ENCODE data around the gene ADIRF. TPM values are rescaled to one million over a fixed set of nuclear protein-coding genes. Genes with fewer than 3 reads are reported as not detected.
A peak's percentile ranks its signal among the peaks of the same experiment; 100 is the strongest.

Gene ADIRF
- total and polyA plus RNA-seq, 9 of the 15 experiments (the other 6 are each of a cell fraction or from before 2014, with no cell fraction given): 0.08 TPM; not detected in 8

GRCh38 chr10:86958901-86959736 lies 9.2 kb upstream of the ADIRF start (continued):
- TF ChIP-seq ZNF592 (IDR thresholded peaks at IDR 0.05) (peak; percentile 55; the same call in 1 of the 2 replicates), TFE3 (CRISPR knock-in tag; IDR thresholded peaks at IDR 0.05) (no peak), SIRT6 (IDR thresholded peaks at IDR 0.05; ENCODE audit: low read depth, low read length) (no peak), ZNF253 (CRISPR knock-in tag; conservative IDR thresholded peaks at IDR 0.05) (no peak), FOXP1 (CRISPR knock-in tag; IDR thresholded peaks at IDR 0.05) (no peak), SNIP1 (IDR thresholded peaks at IDR 0.05; ENCODE audit: low read depth) (no peak), VEZF1 (CRISPR knock-in tag; IDR thresholded peaks at IDR 0.05) (peak; percentile 39; the same call in 1 of the 2 replicates), KAT7 (CRISPR knock-in tag; IDR thresholded peaks at IDR 0.05; ENCODE audit: borderline replicate concordance) (no peak), MTA3 (IDR thresholded peaks at IDR 0.05; ENCODE audit: borderline replicate concordance) (0 out of 2 replicates have a peak, but pooled peaks have one; percentile 46), OTX1 (CRISPR knock-in tag; IDR thresholded peaks at IDR 0.05) (no peak), NCOR1 (IDR thresholded peaks at IDR 0.05) (peak; percentile 43), ADNP (tag; IDR thresholded peaks at IDR 0.05) (no peak), NFE2 (IDR thresholded peaks at IDR 0.05; ENCODE audit: low read depth) (peak; percentile 93), ZNF76 (CRISPR knock-in tag; IDR thresholded peaks at IDR 0.05; ENCODE audit: borderline replicate concordance) (no peak), CBFA2T3 (IDR thresholded peaks at IDR 0.05) (peak; percentile 15; the same call in 1 of the 2 replicates), BCL6 (CRISPR knock-in tag; IDR thresholded peaks at IDR 0.05) (no peak), HMG20B (CRISPR knock-in tag; IDR thresholded peaks at IDR 0.05) (no peak), ZNF444 (CRISPR knock-in tag; IDR thresholded peaks at IDR 0.05) (peak; percentile 89), KLF13 (tag; IDR thresholded peaks at IDR 0.05; ENCODE audit: borderline replicate concordance, low read depth) (no peak), THRB (CRISPR knock-in tag; conservative IDR thresholded peaks at IDR 0.05) (no peak), ZSCAN32 (CRISPR knock-in tag; IDR thresholded peaks at IDR 0.05) (no peak)

Measured in K562 (cell line).